Measurements from ENCODE around the gene NUB1.

NUB1 gene

DNA sequence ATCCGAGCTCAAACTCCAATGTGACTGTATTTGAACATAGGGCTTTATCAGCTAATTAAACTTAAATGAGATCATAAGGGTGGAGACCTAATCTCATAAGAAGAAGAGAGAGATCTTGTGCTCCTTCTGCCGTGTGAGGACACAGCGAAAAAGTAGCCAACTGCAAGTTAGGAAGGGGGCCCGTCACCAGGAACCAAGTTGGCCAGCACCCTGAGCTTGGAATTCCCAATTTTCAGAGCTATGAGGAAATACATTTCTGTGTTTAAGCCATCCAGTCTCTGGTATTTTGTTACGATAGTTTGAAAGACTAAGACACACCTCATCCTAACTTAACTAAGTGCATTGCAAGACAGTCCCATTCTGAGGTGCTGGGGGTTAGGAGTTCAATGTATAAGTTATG is 82.3 kb downstream of the NUB1 start:
- DNase-seq (ENCODE audit: low read depth, low spot score), result no peak

DNA sequence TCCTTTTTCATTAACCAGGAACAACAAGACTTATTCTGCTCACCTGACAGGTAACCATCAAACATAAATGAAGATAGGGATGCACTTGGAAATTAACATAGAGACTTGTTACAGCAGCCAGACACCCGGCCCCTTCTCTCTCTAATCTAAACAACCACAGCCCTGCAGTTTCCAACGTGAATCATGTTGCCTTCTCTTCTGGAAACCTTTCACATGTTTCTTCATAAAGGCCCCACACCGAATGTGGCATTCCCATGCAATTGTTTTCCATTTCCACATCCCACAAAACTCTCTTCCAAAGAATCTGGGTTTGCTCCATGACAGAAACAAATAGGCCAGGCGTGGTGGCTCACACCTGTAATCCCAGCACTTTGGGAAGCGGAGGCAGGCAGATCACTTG is 83.2 kb downstream of the NUB1 start:
- DNase-seq (ENCODE audit: low read depth, low spot score), result no peak

DNA sequence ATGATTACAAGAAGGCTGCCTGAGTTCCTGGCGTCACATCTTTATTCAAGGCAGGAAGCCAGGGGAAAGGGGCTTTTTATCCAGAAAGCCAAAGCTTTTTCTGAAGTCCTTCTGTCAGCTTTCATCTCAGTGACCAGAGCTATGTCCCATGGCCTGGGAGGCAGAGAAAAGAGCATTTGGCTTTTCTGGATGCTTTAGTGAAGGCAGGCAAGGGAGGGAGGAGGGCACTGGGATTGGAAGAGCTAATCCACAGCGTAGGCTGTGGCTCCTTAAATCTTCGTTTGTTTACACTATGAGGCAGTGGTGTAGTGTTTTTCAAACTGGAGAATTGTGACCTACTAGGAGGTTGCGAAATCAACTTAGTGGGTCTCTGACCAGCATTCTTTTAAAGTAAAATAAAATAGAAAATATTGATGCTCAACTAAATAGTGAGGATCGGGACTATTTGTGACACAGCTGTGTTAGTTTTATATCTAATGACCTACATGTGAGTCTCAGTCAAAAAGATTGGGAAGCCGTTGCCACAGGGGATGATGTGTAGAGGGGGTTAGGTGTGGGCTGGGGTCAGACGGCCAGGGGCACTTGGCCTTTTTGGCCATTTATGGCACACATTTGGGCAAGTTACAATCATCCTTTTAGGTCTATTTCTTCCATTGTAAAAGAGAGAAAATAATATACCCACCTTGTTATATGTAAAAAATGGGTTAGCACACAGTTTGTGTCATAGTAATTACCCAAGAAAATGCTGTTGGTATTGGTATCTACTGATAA is 84.2 kb downstream of the NUB1 start:
- no peak for DNase-seq (ENCODE audit: low read depth, low spot score)

DNA sequence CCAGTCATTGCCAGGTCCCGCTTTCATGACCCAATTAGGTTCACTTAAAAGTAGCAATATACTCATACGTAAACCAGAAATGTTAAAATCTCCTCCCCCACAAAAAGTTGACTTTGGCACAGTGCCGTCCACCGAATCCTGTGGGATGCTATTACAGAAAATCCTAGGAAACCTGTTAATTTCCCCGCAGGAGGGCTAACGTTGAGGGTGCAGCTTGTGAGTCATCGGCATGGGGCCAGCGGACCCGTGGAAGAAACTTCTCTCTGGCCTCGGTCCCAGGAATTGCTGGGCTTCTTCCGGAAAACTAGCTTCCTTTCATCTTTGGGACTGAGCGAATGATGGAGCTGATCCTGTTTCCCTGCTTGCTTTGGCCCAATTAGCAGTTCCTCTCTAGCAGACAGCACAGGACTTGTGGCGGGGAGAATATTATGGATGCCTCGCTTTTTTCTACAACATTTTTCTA is 84.9 kb downstream of the NUB1 start:
- DNase-seq (ENCODE audit: low read depth, low spot score), result no peak

- DNase-seq (ENCODE audit: low read depth, low spot score), result no peak
Measured at GRCh38 chr7:151426904-151427704, 85.5 kb downstream of the NUB1 start.

- no peak for DNase-seq (ENCODE audit: low read depth, low spot score)
Measured at GRCh38 chr7:151427705-151428377, 86.2 kb downstream of the NUB1 start.

Data from activated naive CD8-positive, alpha-beta T cell treated with anti-CD3 and anti-CD28 coated beads, Interleukin-2, amount 50 U/mL, for 16 hours (primary cell).